Spleen (tissue), 13 donors: Measurements from ENCODE around the gene GPER1. TPM values are rescaled to one million over a fixed set of nuclear protein-coding genes. Genes with fewer than 3 reads are reported as not detected.
"Not testable (repeated sequence)": the region's sequence is repeated elsewhere in the genome, so short reads cannot be mapped to it uniquely, and the experiment has no call there.

Experiments
- DNase-seq: peaks from one replicate; pipeline ENCODE4 v3.0.0-alpha.2; 2020
- H3K27ac ChIP-seq, 8 donors: fragments of 200-600 bp; sonication (generic) in 7 of 8; 1 replicate in 4 of 8; 2 replicates in 4 of 8; pipeline versions ENCODE4 v1.5.0 to v1.8.0; 2016 to 2021; ENCODE audit warnings: inconsistent platforms in 4 of 8, mild to moderate bottlenecking in 4 of 8, moderate library complexity in 1 of 8
- H3K27me3 ChIP-seq, 7 donors: fragments of 200-600 bp; sonication (generic) in 6 of 7; replicated peaks in 1 of 7; 1 replicate in 4 of 7; 2 replicates in 3 of 7; pipeline versions ENCODE4 v1.5.0 to v1.8.0; 2016 to 2021; ENCODE audit warnings: inconsistent platforms in 3 of 7, mild to moderate bottlenecking in 1 of 7
- H3K36me3 ChIP-seq, 6 donors: fragments of 200-600 bp; sonication (generic) in 5 of 6; 1 replicate in 4 of 6; 2 replicates in 2 of 6; pipeline versions ENCODE4 v1.5.0 to v1.8.0; 2016 to 2021; ENCODE audit warnings: inconsistent platforms in 2 of 6
- H3K4me1 ChIP-seq, 6 donors: fragments of 200-600 bp; sonication (generic) in 5 of 6; 1 replicate in 3 of 6; 2 replicates in 3 of 6; pipeline versions ENCODE4 v1.5.0 to v1.8.0; 2016 to 2021; ENCODE audit warnings: inconsistent platforms in 3 of 6
- H3K4me3 ChIP-seq, 8 donors: fragments of 200-600 bp; sonication (generic) in 7 of 8; 1 replicate in 4 of 8; 2 replicates in 4 of 8; pipeline versions ENCODE4 v1.5.0 to v1.8.0; 2016 to 2021; ENCODE audit warnings: inconsistent platforms in 4 of 8, mild to moderate bottlenecking in 4 of 8, moderate library complexity in 2 of 8
- H3K9me3 ChIP-seq, 8 donors: fragments of 200-600 bp; sonication (generic) in 7 of 8; 1 replicate in 4 of 8; 2 replicates in 4 of 8; pipeline versions ENCODE4 v1.5.0 to v1.8.0; 2016 to 2021; ENCODE audit warnings: inconsistent platforms in 4 of 8
- POLR2A ChIP-seq, 3 donors: fragments of 450-650 bp; IDR thresholded peaks; one replicate each; pipeline ENCODE4 v1.5.1; 2017; ENCODE audit warnings: antibody characterized with exemption in 3 of 3, mild to moderate bottlenecking in 1 of 3
- POLR2AphosphoS5 ChIP-seq, 3 donors: sonication (generic); formaldehyde crosslinking; IDR thresholded peaks; one replicate each; pipeline ENCODE4 v1.5.1; 2017; ENCODE audit warnings: antibody characterized with exemption in 3 of 3
- WGBS, 5 donors: extraction: QIAGEN DNeasy Blood & Tissue Kit in 3 of 5; methylation state at CpG; one replicate each; pipeline versions ENCODE4 v1.1.5 to v1.1.7; 2013 to 2018; 5-methylcytosine and 5-hydroxymethylcytosine counted together
- intact Hi-C: fragments of 100-400 bp; cut with DNase I; formaldehyde crosslinking; loops from one replicate; pipeline ENCODE4 v1.15.0; 2023; ENCODE audit warnings: low total_unique reads
- long read RNA-seq, 2 donors: transcript quantifications; one replicate each; lab custom pipeline, GENCODE V29; 2026
- polyA plus RNA-seq, 3 donors: library from polyadenylated mRNA; stranded (reverse); fragments of 200-250 nt; gene quantifications; one replicate each; pipeline ENCODE4 v1.2.1, GENCODE V29; 2013
- total RNA-seq, 7 donors: library from RNA; depleted of rRNA in 3 of 7; stranded (reverse); fragments of >200 nt in 3 of 7; fragmentation: NEBNext Ultra II Directional in 4 of 7; extraction: Animal tissue kit (Norgen Biotek cat#: 25700) in 4 of 7; gene quantifications; one replicate each; pipeline versions ENCODE4 v1.1.0 to v1.2.1, GENCODE V29; 2016 to 2021
- TF ChIP-seq, protein P1 (sequence below), 11 experiments: fragments of 200-600 bp in 7 of 11; fragments of 450-650 bp in 4 of 11; sonication (generic) in 4 of 11; IDR thresholded peaks in 8 of 11; conservative IDR thresholded peaks in 3 of 11; 1 replicate in 7 of 11; 2 replicates in 4 of 11; pipeline versions ENCODE4 v1.4.0 to v1.8.0; 2016 to 2021; ENCODE audit warnings: antibody characterized with exemption in 11 of 11, inconsistent platforms in 4 of 11, mild to moderate bottlenecking in 1 of 11
- donor health status: healthy with polysubstance abuse.
- donor health status: DM: no; HTN: no; CAD: no; lungs with moderate emphysema.
- donor health status: DM: no; HTN: no; CAD: no.
- donor health status: Bipolar disorder and iron deficiency.
- donor health status: healthy.
- donor health status: DM: no; HTN: no; CAD: no.
- donor health status: DM: yes; HTN: yes; CAD: no.

The GPER1 gene
- 10 to 100 TPM in 1 of 7 donors, 1 to 10 TPM in 6; 3.0 to 14.2 (median 6.1) TPM for total RNA-seq
- 1 to 10 TPM; 3.7 to 6.4 (median 3.9) TPM for polyA plus RNA-seq
- long read RNA-seq, donor 1, partial matches to known transcripts = 0 of 3 reads
- long read RNA-seq, donor 1, other reads (novel, unspliced or antisense) = 0 of 3 reads
- long read RNA-seq, donor 2 = 0 reads

DNA sequence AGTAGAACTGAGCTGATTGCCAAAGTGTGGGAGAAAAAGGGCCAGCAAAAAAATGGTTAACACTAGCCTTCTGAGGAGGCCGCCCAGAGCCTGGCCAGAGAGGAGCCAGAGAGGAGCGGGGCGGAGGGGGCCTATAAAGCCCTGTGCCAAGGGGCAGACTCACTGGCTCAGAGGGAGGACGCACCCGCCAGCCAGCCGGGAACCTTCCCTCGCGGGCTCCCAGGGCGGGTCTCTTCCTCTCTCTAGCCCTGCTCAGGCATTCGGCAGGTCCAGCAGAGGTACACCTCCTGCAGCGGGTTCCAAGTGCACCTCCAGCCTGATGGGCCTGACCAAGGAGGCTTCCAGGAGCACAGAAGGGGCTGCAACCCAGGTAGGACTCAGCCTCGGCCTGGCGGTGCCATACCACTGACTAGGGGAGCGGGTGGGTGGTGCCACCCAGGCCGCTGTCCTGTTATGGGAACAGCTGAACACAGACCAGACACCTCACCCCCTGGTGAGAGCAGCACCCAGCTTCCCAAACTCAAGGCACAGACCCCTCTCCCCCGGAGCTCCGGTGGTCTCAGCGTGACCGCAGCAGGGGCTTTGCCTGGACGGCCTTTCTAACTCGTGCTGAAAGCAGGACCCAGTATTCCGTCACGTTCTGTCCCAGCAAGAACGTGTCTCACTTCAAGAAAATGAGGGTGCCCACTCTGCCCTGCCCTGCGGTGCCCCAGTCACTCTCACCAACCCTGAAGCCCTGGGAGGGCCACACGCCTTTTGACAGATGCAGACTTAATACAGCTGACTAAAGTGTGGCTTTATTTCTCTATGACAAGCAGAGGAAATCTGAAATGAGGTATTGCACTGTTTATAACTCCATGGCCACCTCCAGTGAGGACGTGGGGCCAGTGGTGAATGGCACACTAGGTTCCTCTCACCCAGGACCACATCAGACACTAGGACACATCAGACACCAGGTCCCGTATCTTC, at the start of gene GPER1:
Gene GPER1 (plus strand): TSS at position 162 of the 969 bp plus-strand sequence. CDS start 3,616 bp downstream, outside the sequence.
- Histone ChIP-seq H3K4me3 (peak within 1 kb of the TSS; percentile 1 to 66 (median 29)), H3K27me3 (no peaks in the 10 kb centered on the region), H3K36me3 (peaks cover 0 to 21% (median 5%) of the 10 kb centered on the region in 6 donors), H3K9me3 (no peaks in the 10 kb centered on the region), H3K4me1 (peaks cover 18 to 81% (median 54%) of the 10 kb centered on the region in 6 donors), H3K27ac (peak within 1 kb of the TSS in 5 of 8 donors; percentile 60 to 83 (median 72))
- peak in 2 of 3 donors; percentile 72 to 74 for TF ChIP-seq POLR2AphosphoS5 (IDR thresholded peaks at IDR 0.05)
- TF ChIP-seq, protein P1, sequence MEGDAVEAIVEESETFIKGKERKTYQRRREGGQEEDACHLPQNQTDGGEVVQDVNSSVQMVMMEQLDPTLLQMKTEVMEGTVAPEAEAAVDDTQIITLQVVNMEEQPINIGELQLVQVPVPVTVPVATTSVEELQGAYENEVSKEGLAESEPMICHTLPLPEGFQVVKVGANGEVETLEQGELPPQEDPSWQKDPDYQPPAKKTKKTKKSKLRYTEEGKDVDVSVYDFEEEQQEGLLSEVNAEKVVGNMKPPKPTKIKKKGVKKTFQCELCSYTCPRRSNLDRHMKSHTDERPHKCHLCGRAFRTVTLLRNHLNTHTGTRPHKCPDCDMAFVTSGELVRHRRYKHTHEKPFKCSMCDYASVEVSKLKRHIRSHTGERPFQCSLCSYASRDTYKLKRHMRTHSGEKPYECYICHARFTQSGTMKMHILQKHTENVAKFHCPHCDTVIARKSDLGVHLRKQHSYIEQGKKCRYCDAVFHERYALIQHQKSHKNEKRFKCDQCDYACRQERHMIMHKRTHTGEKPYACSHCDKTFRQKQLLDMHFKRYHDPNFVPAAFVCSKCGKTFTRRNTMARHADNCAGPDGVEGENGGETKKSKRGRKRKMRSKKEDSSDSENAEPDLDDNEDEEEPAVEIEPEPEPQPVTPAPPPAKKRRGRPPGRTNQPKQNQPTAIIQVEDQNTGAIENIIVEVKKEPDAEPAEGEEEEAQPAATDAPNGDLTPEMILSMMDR (IDR thresholded peaks at IDR 0.05 in 8 of 11, conservative IDR thresholded peaks at IDR 0.05 in 3 of 11) = no peak
- DNase-seq = no peak
- intact Hi-C loops = loop anchor here (10.0 kb wide), 1 partner anchor 87 kb away; no protein-coding TSS in a partner anchor
- 62 to 74% (median 69%) methylated on average over 22 to 28 of the region's 28 CpGs for WGBS, 5 donors

DNA sequence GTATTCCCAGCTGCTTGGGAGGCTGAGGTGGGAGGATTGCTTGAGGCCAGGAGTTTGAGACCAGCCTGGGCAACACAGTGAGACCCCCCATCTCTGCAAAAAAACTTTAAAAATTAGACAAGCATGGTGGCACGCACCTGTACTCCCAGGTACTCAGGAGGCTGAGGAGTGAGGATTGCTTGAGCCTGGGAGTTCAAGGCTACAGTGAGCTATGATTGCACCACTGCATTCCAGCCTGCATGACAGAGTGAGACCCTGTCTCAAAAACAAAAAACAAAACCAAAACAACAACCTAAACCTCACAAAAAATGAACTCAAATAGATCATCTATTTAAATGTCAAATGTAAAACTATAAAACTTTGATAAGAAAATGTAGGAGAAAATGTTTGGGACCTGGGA, 47.7 kb upstream of the GPER1 start:
- H3K9me3 ChIP-seq, intact Hi-C loops, H3K36me3 ChIP-seq, DNase-seq, H3K27ac ChIP-seq, H3K4me3 ChIP-seq: not testable (repeated sequence)
- WGBS, 5 donors = 64 to 96% (median 93%) methylated on average over 1 of the region's 1 CpG
- H3K4me1 ChIP-seq = peaks cover 13 to 50% (median 26%) of the 10 kb centered on the region in 6 donors
- H3K27me3 ChIP-seq = peaks cover 0 to 12% (median 0%) of the 10 kb centered on the region in 7 donors

DNA sequence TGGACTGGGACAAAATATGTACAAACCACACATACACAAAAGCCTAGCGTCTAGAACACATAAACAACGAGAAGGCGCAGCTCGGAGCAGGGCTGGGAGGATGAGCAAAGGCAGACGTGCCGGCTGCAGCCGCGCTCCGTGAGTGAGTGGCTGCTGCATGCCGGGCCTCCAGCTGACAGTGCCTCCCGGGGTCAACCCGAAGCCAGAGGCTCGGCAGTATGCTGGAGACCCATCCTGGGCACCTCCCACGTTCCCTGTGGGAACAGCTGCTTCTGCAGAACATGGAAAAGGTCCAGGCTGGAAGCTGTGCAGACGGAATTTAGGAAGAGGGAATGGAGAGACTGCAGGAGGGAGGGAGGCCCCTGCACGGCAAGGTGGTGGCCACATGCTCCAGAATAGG, 47.1 kb upstream of the GPER1 start:
- TF ChIP-seq POLR2AphosphoS5 (IDR thresholded peaks at IDR 0.05) = peak in 2 of 3 donors; percentile 59 to 78
- TF ChIP-seq, protein P1 (IDR thresholded peaks at IDR 0.05 in 8 of 11, conservative IDR thresholded peaks at IDR 0.05 in 3 of 11) = no peak
- TF ChIP-seq POLR2A (IDR thresholded peaks at IDR 0.05) = no peak
- Histone ChIP-seq H3K4me3 (no peak overlapping the region), H3K27me3 (peaks cover 0 to 12% (median 0%) of the 10 kb centered on the region in 7 donors), H3K27ac (no peak overlapping the region), H3K9me3 (no peaks in the 10 kb centered on the region), H3K36me3 (no peaks in the 10 kb centered on the region), H3K4me1 (peaks cover 13 to 56% (median 31%) of the 10 kb centered on the region in 6 donors)
- WGBS, 5 donors = 70 to 86% (median 81%) methylated on average over 16 of the region's 16 CpGs
- peak; percentile 75 for DNase-seq
- intact Hi-C loops = no loop called here

DNA sequence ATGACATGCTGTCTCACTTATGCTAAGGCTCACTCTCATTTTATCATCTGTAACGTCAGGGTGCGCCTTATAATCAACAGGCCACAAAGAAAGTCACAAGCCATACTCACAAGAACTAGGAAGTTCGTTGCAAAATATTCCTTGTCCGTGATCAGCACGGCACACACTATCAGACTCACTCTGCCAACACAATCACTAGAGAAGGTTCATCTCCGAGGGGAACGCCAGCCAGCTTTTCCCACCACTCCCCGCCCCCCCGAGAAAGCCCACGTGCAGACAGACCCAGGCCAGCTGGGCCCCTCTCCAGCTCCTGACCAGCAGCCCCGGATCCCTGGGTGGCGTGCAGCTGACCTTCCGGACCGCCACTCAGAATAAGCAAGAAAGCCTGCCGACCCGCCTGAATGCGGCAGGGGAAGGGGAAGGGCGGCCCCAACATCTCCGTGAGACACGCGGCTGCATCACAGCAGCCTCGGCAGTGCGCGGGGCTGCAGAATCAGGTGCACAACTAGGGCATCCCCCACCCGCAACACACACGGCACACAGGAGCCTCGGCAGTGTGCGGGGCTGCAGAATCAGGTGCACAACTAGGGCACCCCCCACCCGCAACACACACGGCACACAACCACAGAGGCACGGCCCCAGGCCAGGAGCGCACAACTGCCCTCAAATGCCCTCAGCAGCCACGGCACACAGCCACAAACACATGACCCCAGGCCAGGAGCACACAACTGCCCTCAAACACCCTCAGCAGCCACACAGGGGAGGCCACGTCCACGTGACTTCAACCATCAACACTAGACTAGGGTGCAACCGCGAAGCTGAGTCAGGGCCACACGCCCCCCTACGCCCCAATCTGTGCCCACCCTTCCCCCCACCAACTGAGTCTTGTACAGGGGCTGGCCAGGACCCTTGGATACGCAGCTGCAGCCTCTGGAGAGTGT, 46.1 kb upstream of the GPER1 start:
- WGBS, 5 donors = 72 to 82% (median 80%) methylated on average over 37 to 40 of the region's 40 CpGs
- H3K27ac ChIP-seq = no peak overlapping the region
- peaks cover 13 to 66% (median 41%) of the 10 kb centered on the region in 6 donors for H3K4me1 ChIP-seq
- no peaks in the 10 kb centered on the region for H3K36me3 ChIP-seq
- no peak for TF ChIP-seq POLR2AphosphoS5 (IDR thresholded peaks at IDR 0.05)
- TF ChIP-seq POLR2A (IDR thresholded peaks at IDR 0.05) = no peak
- TF ChIP-seq, protein P1 (IDR thresholded peaks at IDR 0.05 in 8 of 11, conservative IDR thresholded peaks at IDR 0.05 in 3 of 11) = no peak
- H3K27me3 ChIP-seq = peaks cover 0 to 12% (median 0%) of the 10 kb centered on the region in 7 donors
- no peak overlapping the region for H3K4me3 ChIP-seq
- no peaks in the 10 kb centered on the region for H3K9me3 ChIP-seq
- intact Hi-C loops = no loop called here
- DNase-seq = peak; percentile 75
